Dermis microvascular lymphatic vessel endothelial cell (primary cell): Measurements from ENCODE around the gene ATOX1. TPM values are rescaled to one million over a fixed set of nuclear protein-coding genes. Genes with fewer than 3 reads are reported as not detected.
A peak's percentile ranks its signal among the peaks of the same experiment; 100 is the strongest.
"Not testable (repeated sequence)": the region's sequence is repeated elsewhere in the genome, so short reads cannot be mapped to it uniquely, and the experiment has no call there.

Experiments used
- DNase-seq, 2 donors: peaks; one replicate each; pipeline versions ENCODE4 v3.0.0 to v3.0.0-alpha.2; 2010; ENCODE audit warnings: low read depth in 2 of 2
- total RNA-seq: library from RNA; depleted of rRNA; stranded (reverse); fragments of >200 nt; gene quantifications from 2 replicates; pipeline ENCODE4 v1.2.1, GENCODE V29; 2014

The ATOX1 gene
- total RNA-seq, 1 donor from 2014 or later = 45.1 TPM

GRCh38 chr5:151733358-151734063 lies 24.9 kb downstream of the ATOX1 start:
- no peak for DNase-seq

- DNase-seq = no peak
Measured at GRCh38 chr5:151730381-151730780, 28.1 kb downstream of the ATOX1 start.

GRCh38 chr5:151729597-151729996 lies 28.8 kb downstream of the ATOX1 start:
- DNase-seq = not testable (repeated sequence)

GRCh38 chr5:151724360-151724759 lies 34.1 kb downstream of the ATOX1 start:
- DNase-seq = no peak

- no peak for DNase-seq
Measured at GRCh38 chr5:151722546-151722945, 35.9 kb downstream of the ATOX1 start.

GRCh38 chr5:151721812-151722391 lies 36.5 kb downstream of the ATOX1 start:
- DNase-seq = no peak

GRCh38 chr5:151721087-151721646 lies 37.3 kb downstream of the ATOX1 start:
- DNase-seq = no peak

- no peak for DNase-seq
Measured at GRCh38 chr5:151720215-151720614, 38.2 kb downstream of the ATOX1 start.

GRCh38 chr5:151719228-151720000 lies 39.0 kb downstream of the ATOX1 start:
- peak in 1 of 2 donors; percentile 74 for DNase-seq

- DNase-seq = no peak
Measured at GRCh38 chr5:151718646-151719045, 39.8 kb downstream of the ATOX1 start.

- no peak for DNase-seq
Measured at GRCh38 chr5:151718153-151718552, 40.3 kb downstream of the ATOX1 start.

- no peak for DNase-seq
Measured at GRCh38 chr5:151717416-151717815, 41.0 kb downstream of the ATOX1 start.

GRCh38 chr5:151709109-151709735 lies 49.2 kb downstream of the ATOX1 start:
- no peak for DNase-seq

- DNase-seq = peak; percentile 41 to 46
Measured at GRCh38 chr5:151708126-151708525, 50.3 kb downstream of the ATOX1 start.

- DNase-seq = no peak
Measured at GRCh38 chr5:151707567-151707966, 50.9 kb downstream of the ATOX1 start.

- no peak for DNase-seq
Measured at GRCh38 chr5:151706906-151707305, 51.5 kb downstream of the ATOX1 start.

- DNase-seq = no peak
Measured at GRCh38 chr5:151703780-151704179, 54.7 kb downstream of the ATOX1 start.

GRCh38 chr5:151703227-151703626 lies 55.2 kb downstream of the ATOX1 start:
- no peak for DNase-seq

GRCh38 chr5:151700820-151701219 lies 57.6 kb downstream of the ATOX1 start:
- DNase-seq = no peak

GRCh38 chr5:151700296-151700695 lies 58.1 kb downstream of the ATOX1 start:
- no peak for DNase-seq

- DNase-seq = peak; percentile 26 to 92
Measured at GRCh38 chr5:151699071-151699901, 59.1 kb downstream of the ATOX1 start.
